ENCODE data around the gene AGAP5. TPM values are rescaled to one million over a fixed set of nuclear protein-coding genes. Genes with fewer than 3 reads are reported as not detected.

Gene AGAP5
- total RNA-seq, 1 donor from 2014 or later: 9.8 TPM

GRCh38 chr10:73629165-73629564 lies 68.7 kb downstream of the AGAP5 start:
- intact Hi-C loops (cut with DNase I): no loop called here
- ATAC-seq (no peak), DNase-seq (no peak)
- TF ChIP-seq CTCF (IDR thresholded peaks at IDR 0.05): no peak
- Histone ChIP-seq H3K27ac (no peak overlapping the region), H3K9me3 (no peaks in the 10 kb centered on the region), H3K36me3 (no peaks in the 10 kb centered on the region), H3K4me3 (no peak overlapping the region), H3K4me1 (peaks cover 5% of the 10 kb centered on the region), H3K27me3 (no peaks in the 10 kb centered on the region)

- H3K4me1 ChIP-seq: peaks cover 5% of the 10 kb centered on the region
- no peak for TF ChIP-seq CTCF (IDR thresholded peaks at IDR 0.05)
- H3K9me3 ChIP-seq: no peaks in the 10 kb centered on the region
- intact Hi-C loops (cut with DNase I): no loop called here
- H3K36me3 ChIP-seq: no peaks in the 10 kb centered on the region
- DNase-seq (no peak), ATAC-seq (no peak)
- H3K27me3 ChIP-seq: no peaks in the 10 kb centered on the region
- H3K4me3 ChIP-seq: no peak overlapping the region
- no peak overlapping the region for H3K27ac ChIP-seq
Observed at GRCh38 chr10:73628405-73628804, 69.5 kb downstream of the AGAP5 start.

- no peaks in the 10 kb centered on the region for H3K9me3 ChIP-seq
- H3K36me3 ChIP-seq: no peaks in the 10 kb centered on the region
- H3K27ac ChIP-seq: no peak overlapping the region
- TF ChIP-seq CTCF (IDR thresholded peaks at IDR 0.05): no peak
- H3K27me3 ChIP-seq: no peaks in the 10 kb centered on the region
- no peak overlapping the region for H3K4me3 ChIP-seq
- DNase-seq (no peak), ATAC-seq (no peak)
- peaks cover 5% of the 10 kb centered on the region for H3K4me1 ChIP-seq
- intact Hi-C loops (cut with DNase I): no loop called here
Observed at GRCh38 chr10:73627300-73627699, 70.6 kb downstream of the AGAP5 start.

- H3K9me3 ChIP-seq: no peaks in the 10 kb centered on the region
- DNase-seq (peak; percentile 96), ATAC-seq (peak; percentile 97)
- no peak for TF ChIP-seq CTCF (IDR thresholded peaks at IDR 0.05)
- peak overlapping the region; percentile 84 for H3K27ac ChIP-seq
- H3K4me1 ChIP-seq: peaks cover 5% of the 10 kb centered on the region
- no peaks in the 10 kb centered on the region for H3K36me3 ChIP-seq
- intact Hi-C loops (cut with DNase I): no loop called here
- no peaks in the 10 kb centered on the region for H3K27me3 ChIP-seq
- H3K4me3 ChIP-seq: peak overlapping the region; percentile 77
Observed at GRCh38 chr10:73625884-73626752, 71.8 kb downstream of the AGAP5 start.

- ATAC-seq (peak; percentile 31), DNase-seq (peak; percentile 68)
- peaks cover 5% of the 10 kb centered on the region for H3K4me1 ChIP-seq
- no peaks in the 10 kb centered on the region for H3K36me3 ChIP-seq
- no peaks in the 10 kb centered on the region for H3K27me3 ChIP-seq
- H3K9me3 ChIP-seq: no peaks in the 10 kb centered on the region
- H3K4me3 ChIP-seq: peak overlapping the region; percentile 77
- intact Hi-C loops (cut with DNase I): no loop called here
- TF ChIP-seq CTCF (IDR thresholded peaks at IDR 0.05): no peak
- H3K27ac ChIP-seq: peak overlapping the region; percentile 84
Observed at GRCh38 chr10:73625004-73625883, 72.7 kb downstream of the AGAP5 start.

Other genes starting within 250 kb of the AGAP5 start
- gene PPP3CB, start 202.1 kb downstream of the AGAP5 start, total RNA-seq: 38.0 TPM
- gene USP54, start 106.8 kb downstream of the AGAP5 start, total RNA-seq: 114 TPM
- gene MYOZ1, start 56.6 kb downstream of the AGAP5 start, total RNA-seq: 5.2 TPM
- gene SYNPO2L, start 42.1 kb downstream of the AGAP5 start, total RNA-seq: 5.9 TPM
- 71.0 TPM for gene SEC24C, start 46.3 kb upstream of the AGAP5 start, total RNA-seq
- gene CHCHD1, start 83.9 kb upstream of the AGAP5 start, total RNA-seq: 19.4 TPM
- 117 TPM for gene ZSWIM8, start 87.5 kb upstream of the AGAP5 start, total RNA-seq
- 35.0 TPM for gene NDST2, start 113.5 kb upstream of the AGAP5 start, total RNA-seq
- gene CAMK2G, start 176.4 kb upstream of the AGAP5 start, total RNA-seq: 36.2 TPM
- gene PLAU, start 213.0 kb upstream of the AGAP5 start, total RNA-seq: 16.8 TPM